ENCODE data around the gene FSIP1. TPM values are rescaled to one million over a fixed set of nuclear protein-coding genes. Genes with fewer than 3 reads are reported as not detected.
A peak's percentile ranks its signal among the peaks of the same experiment; 100 is the strongest.

Gene FSIP1
- total RNA-seq, 1 experiment from 2014 or later = 3.2 TPM

- no peaks in the 10 kb centered on the region for H3K36me3 Mint-ChIP-seq (ENCODE audit: insufficient read depth, unreplicated experiment)
- peaks cover 15% of the 10 kb centered on the region for H3K4me1 Mint-ChIP-seq (ENCODE audit: insufficient read depth, unreplicated experiment)
- no peaks in the 10 kb centered on the region for H3K9me3 Mint-ChIP-seq (ENCODE audit: unreplicated experiment)
- H3K4me3 Mint-ChIP-seq (ENCODE audit: unreplicated experiment) = no peak overlapping the region
- intact Hi-C loops (cut with micrococcal nuclease) = loop anchor here (1.0 to 10.0 kb wide), 5 partner anchors 89 to 488 kb away; partner anchors contain the start of gene SRP14
- no peak overlapping the region for H3K27ac Mint-ChIP-seq (ENCODE audit: low read depth, unreplicated experiment)
- POLR2A ChIA-PET = interaction anchor here (0.9 to 3.5 kb wide), 3 partner anchors 89 to 148 kb away, joined by 3 to 22 read pairs (median 4); partner anchors contain the start of gene EIF2AK4
- BruUV-seq (replicated peaks) = no TSS peak
- peak; percentile 76 for TF ChIP-seq CTCF (IDR thresholded peaks at IDR 0.05; ENCODE audit: unreplicated experiment)
- DNase-seq (ENCODE audit: unreplicated experiment) = peak; percentile 67
- H3K27me3 Mint-ChIP-seq (ENCODE audit: insufficient read depth, unreplicated experiment) = no peaks in the 10 kb centered on the region
- CTCF ChIA-PET = interaction anchor here (0.7 to 2.8 kb wide), 11 partner anchors 10 to 431 kb away, joined by 3 to 14 read pairs (median 4); no protein-coding TSS in a partner anchor
Observed at GRCh38 chr15:39786447-39787056, 3.9 kb upstream of the FSIP1 start.

GRCh38 chr15:39785841-39786240 is 3.2 kb upstream of the FSIP1 start:
- Mint-ChIP-seq H3K27me3 (ENCODE audit: insufficient read depth, unreplicated experiment) (no peaks in the 10 kb centered on the region), H3K9me3 (ENCODE audit: unreplicated experiment) (no peaks in the 10 kb centered on the region), H3K36me3 (ENCODE audit: insufficient read depth, unreplicated experiment) (no peaks in the 10 kb centered on the region), H3K4me3 (ENCODE audit: unreplicated experiment) (no peak overlapping the region), H3K4me1 (ENCODE audit: insufficient read depth, unreplicated experiment) (peaks cover 15% of the 10 kb centered on the region), H3K27ac (ENCODE audit: low read depth, unreplicated experiment) (no peak overlapping the region)
- BruUV-seq (replicated peaks) = no TSS peak
- CTCF ChIA-PET = interaction anchor here (0.7 to 2.8 kb wide), 10 partner anchors 13 to 432 kb away, joined by 3 to 14 read pairs (median 4); no protein-coding TSS in a partner anchor
- POLR2A ChIA-PET = interaction anchor here (0.9 kb wide), 2 partner anchors 89 to 148 kb away, joined by 3 to 4 read pairs; partner anchors contain the start of gene EIF2AK4
- no peak for TF ChIP-seq CTCF (IDR thresholded peaks at IDR 0.05; ENCODE audit: unreplicated experiment)
- intact Hi-C loops (cut with micrococcal nuclease) = loop anchor here (1.0 to 10.0 kb wide), 6 partner anchors 89 to 489 kb away; partner anchors contain the start of gene SRP14
- no peak for DNase-seq (ENCODE audit: unreplicated experiment)

GRCh38 chr15:39785139-39785538 is 2.5 kb upstream of the FSIP1 start:
- BruUV-seq (replicated peaks) = no TSS peak
- intact Hi-C loops (cut with micrococcal nuclease) = loop anchor here (2.0 to 10.0 kb wide), 3 partner anchors 186 to 490 kb away; no protein-coding TSS in a partner anchor
- ChIA-PET CTCF (interaction anchor here (0.7 to 2.8 kb wide), 12 partner anchors 13 to 320 kb away, joined by 3 to 14 read pairs (median 4); no protein-coding TSS in a partner anchor), POLR2A (interaction anchor here (1.0 to 1.3 kb wide), 2 partner anchors 100 to 149 kb away, joined by 4 read pairs; partner anchors contain the start of gene EIF2AK4)
- no peak for TF ChIP-seq CTCF (IDR thresholded peaks at IDR 0.05; ENCODE audit: unreplicated experiment)
- H3K36me3 Mint-ChIP-seq (ENCODE audit: insufficient read depth, unreplicated experiment) = no peaks in the 10 kb centered on the region
- peaks cover 15% of the 10 kb centered on the region for H3K4me1 Mint-ChIP-seq (ENCODE audit: insufficient read depth, unreplicated experiment)
- H3K27me3 Mint-ChIP-seq (ENCODE audit: insufficient read depth, unreplicated experiment) = no peaks in the 10 kb centered on the region
- peak overlapping the region; percentile 33 for H3K4me3 Mint-ChIP-seq (ENCODE audit: unreplicated experiment)
- H3K27ac Mint-ChIP-seq (ENCODE audit: low read depth, unreplicated experiment) = peak overlapping the region; percentile 1
- DNase-seq (ENCODE audit: unreplicated experiment) = peak; percentile 27
- H3K9me3 Mint-ChIP-seq (ENCODE audit: unreplicated experiment) = no peaks in the 10 kb centered on the region

GRCh38 chr15:39784638-39785037 is 2.0 kb upstream of the FSIP1 start:
- H3K27ac Mint-ChIP-seq (ENCODE audit: low read depth, unreplicated experiment) = peak overlapping the region; percentile 1
- peaks cover 15% of the 10 kb centered on the region for H3K4me1 Mint-ChIP-seq (ENCODE audit: insufficient read depth, unreplicated experiment)
- CTCF ChIA-PET = interaction anchor here (0.7 to 2.8 kb wide), 10 partner anchors 14 to 320 kb away, joined by 3 to 14 read pairs (median 4); no protein-coding TSS in a partner anchor
- no peak for TF ChIP-seq CTCF (IDR thresholded peaks at IDR 0.05; ENCODE audit: unreplicated experiment)
- peak overlapping the region; percentile 33 for H3K4me3 Mint-ChIP-seq (ENCODE audit: unreplicated experiment)
- POLR2A ChIA-PET = interaction anchor here (0.8 to 2.4 kb wide), 4 partner anchors 19 to 186 kb away, joined by 3 to 8 read pairs (median 4); partner anchors contain the start of gene EIF2AK4
- DNase-seq (ENCODE audit: unreplicated experiment) = no peak
- no peaks in the 10 kb centered on the region for H3K27me3 Mint-ChIP-seq (ENCODE audit: insufficient read depth, unreplicated experiment)
- no peaks in the 10 kb centered on the region for H3K36me3 Mint-ChIP-seq (ENCODE audit: insufficient read depth, unreplicated experiment)
- no peaks in the 10 kb centered on the region for H3K9me3 Mint-ChIP-seq (ENCODE audit: unreplicated experiment)
- intact Hi-C loops (cut with micrococcal nuclease) = loop anchor here (2.0 to 10.0 kb wide), 3 partner anchors 186 to 490 kb away; no protein-coding TSS in a partner anchor
- no TSS peak for BruUV-seq (replicated peaks)
